ENCODE data around the gene SOX6. TPM values are rescaled to one million over a fixed set of nuclear protein-coding genes. Genes with fewer than 3 reads are reported as not detected.

SOX6 gene
- total RNA-seq, 1 experiment from 2014 or later, result 18.4 TPM

- peaks cover 3% of the 10 kb centered on the region for H3K9me3 Mint-ChIP-seq (ENCODE audit: low read depth, unreplicated experiment)
- TF ChIP-seq CTCF (IDR thresholded peaks at IDR 0.05; ENCODE audit: unreplicated experiment), result no peak
- no peak overlapping the region for H3K4me3 Mint-ChIP-seq (ENCODE audit: low read depth, unreplicated experiment)
- intact Hi-C loops (cut with micrococcal nuclease; ENCODE audit: unreplicated experiment), result no loop called here
- H3K27ac Mint-ChIP-seq (ENCODE audit: unreplicated experiment), result no peak overlapping the region
- no peaks in the 10 kb centered on the region for H3K36me3 Mint-ChIP-seq (ENCODE audit: insufficient read depth, unreplicated experiment)
- no TSS peak for BruUV-seq (replicated peaks)
- no peaks in the 10 kb centered on the region for H3K4me1 Mint-ChIP-seq (ENCODE audit: low read depth, unreplicated experiment)
- no peak for DNase-seq
- H3K27me3 Mint-ChIP-seq (ENCODE audit: unreplicated experiment), result no peaks in the 10 kb centered on the region
- CTCF ChIA-PET, result no interaction called here
These were observed 38.0 kb downstream of the SOX6 start for GRCh38 chr11:16318320-16318719.

GRCh38 chr11:16317712-16318111, 38.6 kb downstream of the SOX6 start:
- Mint-ChIP-seq H3K27ac (ENCODE audit: unreplicated experiment) (no peak overlapping the region), H3K27me3 (ENCODE audit: unreplicated experiment) (no peaks in the 10 kb centered on the region), H3K36me3 (ENCODE audit: insufficient read depth, unreplicated experiment) (no peaks in the 10 kb centered on the region), H3K4me1 (ENCODE audit: low read depth, unreplicated experiment) (no peaks in the 10 kb centered on the region), H3K4me3 (ENCODE audit: low read depth, unreplicated experiment) (no peak overlapping the region), H3K9me3 (ENCODE audit: low read depth, unreplicated experiment) (peaks cover 3% of the 10 kb centered on the region)
- CTCF ChIA-PET, result no interaction called here
- BruUV-seq (replicated peaks), result no TSS peak
- no peak for DNase-seq
- intact Hi-C loops (cut with micrococcal nuclease; ENCODE audit: unreplicated experiment), result no loop called here
- TF ChIP-seq CTCF (IDR thresholded peaks at IDR 0.05; ENCODE audit: unreplicated experiment), result no peak

GRCh38 chr11:16313846-16314245, 42.5 kb downstream of the SOX6 start:
- no peak overlapping the region for H3K27ac Mint-ChIP-seq (ENCODE audit: unreplicated experiment)
- no peaks in the 10 kb centered on the region for H3K9me3 Mint-ChIP-seq (ENCODE audit: low read depth, unreplicated experiment)
- intact Hi-C loops (cut with micrococcal nuclease; ENCODE audit: unreplicated experiment), result no loop called here
- no peaks in the 10 kb centered on the region for H3K4me1 Mint-ChIP-seq (ENCODE audit: low read depth, unreplicated experiment)
- no peak overlapping the region for H3K4me3 Mint-ChIP-seq (ENCODE audit: low read depth, unreplicated experiment)
- DNase-seq, result no peak
- no TSS peak for BruUV-seq (replicated peaks)
- H3K36me3 Mint-ChIP-seq (ENCODE audit: insufficient read depth, unreplicated experiment), result no peaks in the 10 kb centered on the region
- TF ChIP-seq CTCF (IDR thresholded peaks at IDR 0.05; ENCODE audit: unreplicated experiment), result no peak
- CTCF ChIA-PET, result interaction anchor here (0.5 kb wide), 1 partner anchor 277 kb away, joined by 3 read pairs; no protein-coding TSS in a partner anchor
- no peaks in the 10 kb centered on the region for H3K27me3 Mint-ChIP-seq (ENCODE audit: unreplicated experiment)

GRCh38 chr11:16312233-16312765, 44.0 kb downstream of the SOX6 start:
- CTCF ChIA-PET, result no interaction called here
- H3K9me3 Mint-ChIP-seq (ENCODE audit: low read depth, unreplicated experiment), result no peaks in the 10 kb centered on the region
- H3K27me3 Mint-ChIP-seq (ENCODE audit: unreplicated experiment), result no peaks in the 10 kb centered on the region
- no peak for DNase-seq
- intact Hi-C loops (cut with micrococcal nuclease; ENCODE audit: unreplicated experiment), result no loop called here
- TF ChIP-seq CTCF (IDR thresholded peaks at IDR 0.05; ENCODE audit: unreplicated experiment), result no peak
- no peaks in the 10 kb centered on the region for H3K36me3 Mint-ChIP-seq (ENCODE audit: insufficient read depth, unreplicated experiment)
- no peak overlapping the region for H3K27ac Mint-ChIP-seq (ENCODE audit: unreplicated experiment)
- no peaks in the 10 kb centered on the region for H3K4me1 Mint-ChIP-seq (ENCODE audit: low read depth, unreplicated experiment)
- H3K4me3 Mint-ChIP-seq (ENCODE audit: low read depth, unreplicated experiment), result no peak overlapping the region
- BruUV-seq (replicated peaks), result no TSS peak

Data from Calu3 (cell line).